ENCODE results near the gene METAP1D.
"Not testable (repeated sequence)": the region's sequence is repeated elsewhere in the genome, so short reads cannot be mapped to it uniquely, and the experiment has no call there.

- not testable (repeated sequence) for TF ChIP-seq CTCF (IDR thresholded peaks at IDR 0.05; ENCODE audit: insufficient read depth, low read length); REST (IDR thresholded peaks at IDR 0.05; ENCODE audit: insufficient replicate concordance, low read depth)
Measured at GRCh38 chr2:171997031-171997430, 2.7 kb upstream of the METAP1D start.

Data from HL-60 (cell line).